Activated T-cell treated with anti-CD3 and anti-CD28 coated beads, Interleukin-2, amount 50 U/mL, for 24 hours (primary cell): ENCODE results near the gene RDH13.
"Not testable (repeated sequence)": the region's sequence is repeated elsewhere in the genome, so short reads cannot be mapped to it uniquely, and the experiment has no call there.

Experiments
- DNase-seq: peaks from one replicate; pipeline ENCODE4 v3.0.0-alpha.2; 2020
- H3K27ac Mint-ChIP-seq: 2 replicates; pipeline ENCODE4 v1.8.0; 2020; ENCODE audit warnings: mild to moderate bottlenecking, mixed read lengths
- H3K27me3 Mint-ChIP-seq: 2 replicates; pipeline ENCODE4 v1.8.0; 2020; ENCODE audit warnings: mixed read lengths
- H3K36me3 Mint-ChIP-seq: 2 replicates; pipeline ENCODE4 v1.8.0; 2020; ENCODE audit warnings: low read depth, mixed read lengths
- H3K4me1 Mint-ChIP-seq: 2 replicates; pipeline ENCODE4 v1.8.0; 2020; ENCODE audit warnings: low read depth, mixed read lengths
- H3K4me3 Mint-ChIP-seq: 2 replicates; pipeline ENCODE4 v1.8.0; 2020; ENCODE audit warnings: mild to moderate bottlenecking, moderate library complexity, mixed read lengths
- H3K9me3 Mint-ChIP-seq: 2 replicates; pipeline ENCODE4 v1.8.0; 2020; ENCODE audit warnings: mixed read lengths

The RDH13 gene

GRCh38 chr19:55062735-55063491, at the start of gene RDH13:
TSS of gene RDH13 (minus strand) at chr19:55063148. CDS start at chr19:55063032, 116 bp downstream.
- peaks cover 20% of the 10 kb centered on the region for H3K27me3 Mint-ChIP-seq
- peaks cover 11% of the 10 kb centered on the region for H3K4me1 Mint-ChIP-seq
- peak within 1 kb of the TSS; percentile 47 for H3K27ac Mint-ChIP-seq
- no peaks in the 10 kb centered on the region for H3K9me3 Mint-ChIP-seq
- H3K4me3 Mint-ChIP-seq: peak within 1 kb of the TSS; percentile 83
- DNase-seq: peak; percentile 99
- peaks cover 23% of the 10 kb centered on the region for H3K36me3 Mint-ChIP-seq

DNA sequence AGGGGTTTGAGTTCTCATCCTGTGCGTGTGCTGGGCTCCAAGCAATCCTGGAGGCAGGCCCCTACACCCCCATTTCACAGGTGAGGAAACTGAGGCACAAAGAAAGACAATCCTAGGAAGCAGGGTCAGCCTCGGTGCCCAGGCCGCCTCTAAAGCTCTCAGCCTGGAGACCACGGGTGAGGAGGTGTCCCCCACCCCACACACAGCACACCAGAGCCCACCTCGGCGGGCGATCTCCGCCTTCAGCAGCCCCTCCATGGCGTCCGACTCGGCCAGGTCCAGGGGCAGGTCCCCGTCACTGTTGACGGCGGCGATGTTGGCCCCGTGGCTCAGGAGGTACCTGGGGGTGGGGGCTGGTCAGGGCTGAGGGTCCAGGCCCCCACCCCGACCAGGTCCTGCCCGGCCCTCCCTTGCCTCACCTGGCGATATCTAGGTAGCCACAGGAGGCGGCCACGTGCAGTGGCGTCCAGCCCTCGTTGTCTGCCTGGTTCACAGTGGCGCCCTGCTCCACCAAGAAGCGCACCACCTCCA, 49.4 kb upstream of the RDH13 start:
- DNase-seq: no peak
- Mint-ChIP-seq H3K4me1 (peaks cover 26% of the 10 kb centered on the region), H3K9me3 (no peaks in the 10 kb centered on the region), H3K27ac (no peak overlapping the region), H3K36me3 (peaks cover 60% of the 10 kb centered on the region), H3K4me3 (no peak overlapping the region), H3K27me3 (no peaks in the 10 kb centered on the region)

DNA sequence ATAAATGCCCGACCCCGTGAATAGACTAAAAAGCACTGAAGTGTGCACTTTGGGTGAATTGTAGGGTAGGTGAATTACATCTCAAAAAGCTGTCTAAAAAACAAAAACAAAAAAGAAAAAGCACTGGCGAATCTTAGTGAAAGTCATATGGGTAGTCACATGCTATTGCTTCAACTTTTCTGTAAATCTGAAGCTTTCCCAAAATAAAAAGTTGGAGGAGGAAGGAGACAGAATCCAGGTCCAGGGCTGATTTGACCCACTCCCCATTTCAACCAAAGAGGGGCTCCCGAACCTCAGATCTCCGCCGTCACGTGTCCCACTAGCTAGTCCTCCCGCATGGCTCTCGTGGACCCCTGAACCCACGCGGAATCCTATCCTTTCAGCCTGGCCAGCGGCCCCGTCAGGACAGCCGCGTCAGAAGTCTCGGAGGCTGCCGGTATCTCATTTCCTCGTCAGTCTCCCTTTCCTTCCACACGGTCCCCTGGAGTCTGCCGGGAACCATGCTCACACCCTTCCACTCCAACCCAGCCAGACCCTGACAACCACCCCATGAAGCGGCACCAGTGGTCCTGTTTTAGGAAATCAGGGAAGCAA, 48.4 kb upstream of the RDH13 start:
- DNase-seq: no peak
- H3K36me3 Mint-ChIP-seq: peaks cover 63% of the 10 kb centered on the region
- no peaks in the 10 kb centered on the region for H3K27me3 Mint-ChIP-seq
- no peak overlapping the region for H3K27ac Mint-ChIP-seq
- no peaks in the 10 kb centered on the region for H3K9me3 Mint-ChIP-seq
- H3K4me3 Mint-ChIP-seq: no peak overlapping the region
- peaks cover 32% of the 10 kb centered on the region for H3K4me1 Mint-ChIP-seq

GRCh38 chr19:55109527-55110291, 46.8 kb upstream of the RDH13 start:
- Mint-ChIP-seq H3K36me3 (peaks cover 62% of the 10 kb centered on the region), H3K9me3 (no peaks in the 10 kb centered on the region), H3K27ac (no peak overlapping the region), H3K4me1 (peaks cover 16% of the 10 kb centered on the region), H3K4me3 (no peak overlapping the region), H3K27me3 (no peaks in the 10 kb centered on the region)
- no peak for DNase-seq

- H3K27ac Mint-ChIP-seq, H3K27me3 Mint-ChIP-seq, H3K4me1 Mint-ChIP-seq, H3K4me3 Mint-ChIP-seq, DNase-seq, H3K9me3 Mint-ChIP-seq: not testable (repeated sequence)
- H3K36me3 Mint-ChIP-seq: peaks cover 73% of the 10 kb centered on the region
Observed at GRCh38 chr19:55107252-55107651, 44.3 kb upstream of the RDH13 start.

DNA sequence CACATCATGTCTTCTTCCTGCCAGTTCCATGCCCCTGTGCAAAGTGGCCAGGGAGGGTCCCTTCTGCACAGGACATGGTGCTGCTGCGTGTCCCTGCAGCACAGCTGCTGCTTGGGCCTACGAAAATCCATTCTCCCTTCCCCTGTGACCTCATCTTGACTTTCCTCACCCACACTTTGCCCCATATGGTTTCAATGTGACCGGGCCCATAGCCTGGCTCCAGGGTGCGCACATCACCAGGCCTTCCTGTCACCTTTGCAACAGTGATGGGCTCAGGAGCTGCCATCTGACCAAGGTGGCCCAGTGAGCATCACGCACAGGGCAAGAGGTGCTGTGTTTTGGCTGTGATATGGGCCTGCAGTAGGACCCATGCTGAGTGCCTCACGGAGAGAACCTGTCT, 43.6 kb upstream of the RDH13 start:
- no peak for DNase-seq
- Mint-ChIP-seq H3K4me1 (peaks cover 5% of the 10 kb centered on the region), H3K9me3 (no peaks in the 10 kb centered on the region), H3K27ac (no peak overlapping the region), H3K4me3 (no peak overlapping the region), H3K27me3 (no peaks in the 10 kb centered on the region), H3K36me3 (peaks cover 74% of the 10 kb centered on the region)

- H3K27ac Mint-ChIP-seq: no peak overlapping the region
- no peaks in the 10 kb centered on the region for H3K27me3 Mint-ChIP-seq
- no peaks in the 10 kb centered on the region for H3K9me3 Mint-ChIP-seq
- no peak overlapping the region for H3K4me3 Mint-ChIP-seq
- no peak for DNase-seq
- peaks cover 5% of the 10 kb centered on the region for H3K4me1 Mint-ChIP-seq
- H3K36me3 Mint-ChIP-seq: peaks cover 72% of the 10 kb centered on the region
Observed at GRCh38 chr19:55105237-55105636, 42.3 kb upstream of the RDH13 start.

DNA sequence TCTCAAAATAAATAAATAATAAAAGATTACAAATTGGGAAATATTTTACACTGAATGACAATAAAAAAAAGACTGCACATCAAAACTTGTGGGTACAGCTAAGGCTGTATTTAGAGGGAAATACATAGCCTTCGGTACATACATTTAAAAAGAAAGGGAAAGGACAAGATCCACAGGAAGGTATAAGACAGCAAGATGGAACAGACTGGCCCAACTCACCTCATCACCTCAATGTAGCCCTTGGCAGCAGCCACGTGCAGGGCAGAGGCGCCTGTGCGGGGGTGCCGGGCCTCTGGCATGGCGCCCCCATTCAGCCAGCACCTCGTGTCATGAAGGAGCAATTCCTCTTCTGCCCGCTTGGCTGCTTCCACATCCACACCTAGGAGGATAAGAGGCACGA, 40.2 kb upstream of the RDH13 start:
- DNase-seq: no peak
- Mint-ChIP-seq H3K27me3 (no peaks in the 10 kb centered on the region), H3K9me3 (no peaks in the 10 kb centered on the region), H3K4me1 (peaks cover 5% of the 10 kb centered on the region), H3K27ac (no peak overlapping the region), H3K36me3 (peaks cover 68% of the 10 kb centered on the region), H3K4me3 (no peak overlapping the region)

DNA sequence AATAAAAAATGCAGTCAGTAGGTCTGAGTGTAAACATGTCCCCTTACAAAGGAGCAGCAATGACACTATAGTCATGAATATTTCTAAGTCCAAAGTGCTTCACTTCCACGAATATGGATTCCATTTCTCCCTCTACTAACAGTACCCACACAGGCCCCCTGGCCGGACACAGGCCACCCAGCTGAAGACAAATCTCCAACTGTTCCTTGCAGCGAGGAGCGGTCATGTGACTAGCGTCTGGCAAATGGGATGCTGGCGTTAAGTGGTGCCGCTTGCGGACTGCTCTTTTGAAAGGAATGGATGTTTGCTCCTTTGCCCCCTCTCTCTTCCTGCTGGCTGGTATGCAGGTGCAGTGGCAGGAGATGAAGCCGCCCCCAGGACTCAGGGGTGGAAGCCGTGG, 38.3 kb upstream of the RDH13 start:
- DNase-seq: no peak
- Mint-ChIP-seq H3K9me3 (no peaks in the 10 kb centered on the region), H3K27me3 (no peaks in the 10 kb centered on the region), H3K4me3 (no peak overlapping the region), H3K36me3 (peaks cover 60% of the 10 kb centered on the region), H3K27ac (no peak overlapping the region), H3K4me1 (no peaks in the 10 kb centered on the region)

DNA sequence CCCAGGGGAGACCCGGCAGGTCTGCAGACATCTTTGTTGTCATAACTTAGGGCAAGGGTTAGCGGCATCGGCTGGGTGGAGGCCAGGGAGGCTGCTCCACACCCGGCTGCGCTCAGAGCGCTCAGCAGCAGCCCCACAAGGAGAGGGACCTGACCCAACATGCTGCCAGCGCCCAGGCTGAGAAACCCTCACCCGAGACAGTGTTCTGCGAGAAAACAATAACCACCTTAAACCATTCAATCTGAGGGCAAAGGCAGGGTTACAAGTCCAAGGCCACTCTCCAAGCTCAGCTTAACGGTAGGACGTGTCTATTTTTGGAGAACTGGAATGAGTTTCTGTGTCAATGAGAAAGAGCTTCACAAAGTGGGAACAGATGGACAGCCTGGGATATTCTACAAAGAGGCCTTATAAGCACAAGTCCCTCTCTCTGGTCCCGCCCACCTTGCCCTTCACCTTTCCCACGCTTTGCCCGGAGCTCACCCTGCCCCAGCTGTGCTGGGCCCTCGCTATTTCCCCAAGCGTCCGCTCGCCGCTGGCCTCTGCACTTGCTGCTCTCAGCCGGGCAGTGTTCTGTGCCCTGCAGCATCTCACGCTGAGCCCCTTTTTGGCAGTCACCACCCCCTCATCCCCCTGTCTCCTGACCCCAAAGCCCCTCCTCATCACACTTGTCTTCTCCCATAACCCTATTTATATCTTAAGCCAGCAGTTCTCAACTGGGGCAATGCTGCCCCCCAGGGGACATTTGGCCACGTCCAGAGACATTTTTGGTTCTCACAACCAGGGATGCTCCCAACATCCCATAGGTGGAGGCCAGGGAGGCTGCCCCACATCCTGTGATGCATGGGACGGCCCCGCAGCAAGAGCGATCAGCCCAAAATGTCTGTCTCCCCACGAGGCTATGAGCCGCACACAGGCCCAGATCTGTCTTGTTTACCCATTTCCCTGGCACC, 36.9 kb upstream of the RDH13 start:
- Mint-ChIP-seq H3K4me1 (no peaks in the 10 kb centered on the region), H3K36me3 (peaks cover 58% of the 10 kb centered on the region), H3K27ac (no peak overlapping the region), H3K4me3 (no peak overlapping the region), H3K27me3 (no peaks in the 10 kb centered on the region), H3K9me3 (no peaks in the 10 kb centered on the region)
- no peak for DNase-seq

GRCh38 chr19:55098716-55099556, 36.0 kb upstream of the RDH13 start:
- Mint-ChIP-seq H3K9me3 (no peaks in the 10 kb centered on the region), H3K27ac (no peak overlapping the region), H3K4me1 (no peaks in the 10 kb centered on the region), H3K4me3 (no peak overlapping the region), H3K27me3 (no peaks in the 10 kb centered on the region), H3K36me3 (peaks cover 60% of the 10 kb centered on the region)
- no peak for DNase-seq

DNA sequence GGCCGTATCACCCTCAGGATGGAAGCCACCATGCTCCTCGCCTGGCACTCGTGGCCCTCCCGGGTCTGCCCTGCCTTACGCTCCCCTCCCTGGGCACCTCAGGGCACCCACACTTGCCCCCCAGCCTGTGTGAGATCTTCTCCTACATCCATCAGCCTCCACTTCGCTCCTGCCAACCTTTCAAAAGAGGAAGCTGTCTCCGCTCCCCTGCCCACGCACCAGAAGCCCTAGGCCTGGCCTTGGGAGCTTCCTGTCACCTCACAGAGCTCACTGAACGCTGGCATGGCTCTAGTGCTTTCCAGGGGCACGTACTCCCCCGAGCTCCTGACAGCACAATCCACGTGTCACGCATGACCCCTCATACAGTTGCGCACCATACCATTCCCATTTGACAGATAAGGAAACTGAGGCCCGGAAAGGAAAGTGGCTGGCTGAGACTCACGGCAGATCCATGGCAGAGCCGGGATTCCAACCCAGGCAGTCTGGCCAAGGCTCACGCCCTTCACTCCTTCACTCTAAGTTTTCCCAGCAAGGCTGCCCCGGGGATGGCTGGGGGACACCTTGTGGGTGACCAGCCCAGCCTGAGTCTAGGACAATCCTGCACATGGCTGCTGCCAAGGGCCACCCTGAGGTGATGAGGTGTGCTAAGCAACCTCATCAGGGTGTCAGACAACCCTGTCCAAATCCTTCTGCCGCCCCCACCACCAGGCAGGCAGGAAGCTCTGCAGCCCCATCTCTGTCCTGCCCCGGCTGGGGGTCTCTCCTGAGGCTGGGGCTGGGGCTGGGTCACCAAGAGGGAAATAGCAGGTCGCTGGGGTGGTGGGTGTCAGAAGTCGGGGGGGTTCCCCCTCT, 35.1 kb upstream of the RDH13 start:
- Mint-ChIP-seq H3K4me3 (no peak overlapping the region), H3K36me3 (peaks cover 55% of the 10 kb centered on the region), H3K27ac (no peak overlapping the region), H3K27me3 (no peaks in the 10 kb centered on the region), H3K4me1 (no peaks in the 10 kb centered on the region), H3K9me3 (no peaks in the 10 kb centered on the region)
- no peak for DNase-seq
